CD4-positive, CD25-positive, alpha-beta regulatory T cell (primary cell): ENCODE data around the gene OR52R1. TPM values are rescaled to one million over a fixed set of nuclear protein-coding genes. Genes with fewer than 3 reads are reported as not detected.

Source experiments
- ATAC-seq, 2 donors: fragments of 150-1000 bp; cut with Tn5 transposase; one replicate each; pipeline ENCODE4 v1.10.0; 2021; ENCODE audit warnings: low read depth in 2 of 2, moderate number of reproducible peaks in 2 of 2, moderate library complexity in 1 of 2
- DNase-seq, 3 donors: peaks; one replicate each; pipeline versions ENCODE4 v3.0.0 to v3.0.0-alpha.2; 2012 to 2022; ENCODE audit warnings: mixed read lengths in 1 of 3
- H3K27ac ChIP-seq: one replicate; pipeline ENCODE4 v1.7.0; 2013; ENCODE audit warnings: mild to moderate bottlenecking, low read length; ENCODE audit not compliant: insufficient read depth, poor library complexity, severe bottlenecking
- H3K27me3 ChIP-seq: one replicate; pipeline ENCODE4 v1.7.0; 2013; ENCODE audit warnings: low read length; ENCODE audit not compliant: control insufficient read depth, insufficient read depth
- H3K36me3 ChIP-seq: one replicate; pipeline ENCODE4 v1.7.0; 2013; ENCODE audit warnings: mild to moderate bottlenecking, low read length, moderate library complexity; ENCODE audit not compliant: control insufficient read depth, insufficient read depth
- H3K4me1 ChIP-seq: 2 replicates; pipeline ENCODE4 v1.7.0; 2013; ENCODE audit warnings: mild to moderate bottlenecking, low read length; ENCODE audit not compliant: insufficient read depth, control insufficient read depth, poor library complexity, severe bottlenecking
- H3K4me3 ChIP-seq: one replicate; pipeline ENCODE4 v1.7.0; 2013; ENCODE audit warnings: low read depth, mild to moderate bottlenecking, low read length, moderate library complexity
- H3K9me3 ChIP-seq, 2 experiments: 1 replicate in 1 of 2; 2 replicates in 1 of 2; pipeline ENCODE4 v1.7.0; 2013; ENCODE audit warnings: low read length in 2 of 2, mild to moderate bottlenecking in 1 of 2, moderate library complexity in 1 of 2; ENCODE audit not compliant: control insufficient read depth in 2 of 2
- H3K27ac Mint-ChIP-seq, 3 donors: one replicate each; pipeline ENCODE4 v1.8.0; 2020 to 2022; ENCODE audit warnings: mild to moderate bottlenecking in 3 of 3, mixed read lengths in 3 of 3, moderate library complexity in 2 of 3
- H3K27me3 Mint-ChIP-seq: one replicate; pipeline ENCODE4 v1.8.0; 2022; ENCODE audit warnings: mild to moderate bottlenecking, mixed read lengths
- H3K36me3 Mint-ChIP-seq: one replicate; pipeline ENCODE4 v1.8.0; 2020; ENCODE audit warnings: mixed read lengths
- H3K4me1 Mint-ChIP-seq, 4 donors: one replicate each; pipeline ENCODE4 v1.8.0; 2020 to 2022; ENCODE audit warnings: mixed read lengths in 4 of 4, mild to moderate bottlenecking in 1 of 4
- H3K4me3 Mint-ChIP-seq, 4 donors: one replicate each; pipeline ENCODE4 v1.8.0; 2020 to 2022; ENCODE audit warnings: mild to moderate bottlenecking in 4 of 4, mixed read lengths in 4 of 4, moderate library complexity in 3 of 4
- H3K9me3 Mint-ChIP-seq, 7 donors: one replicate each; pipeline ENCODE4 v1.8.0; 2020 to 2022; ENCODE audit warnings: mixed read lengths in 7 of 7, mild to moderate bottlenecking in 3 of 7, moderate library complexity in 2 of 7
- polyA plus RNA-seq, 4 donors: library from polyadenylated mRNA; unstranded; fragments of 300-500 nt; fragmentation: Illumina TruSeq; gene quantifications; one replicate each; pipeline ENCODE4 v1.2.3, GENCODE V29; 2021
- total RNA-seq: library from RNA; stranded (reverse); gene quantifications from one replicate; pipeline ENCODE4 v1.2.3, GENCODE V29; 2022

Gene OR52R1
- total RNA-seq: not detected
- polyA plus RNA-seq: not detected

GRCh38 chr11:4804280-4804679 is at the start of gene OR52R1:
TSS of gene OR52R1 (minus strand) at chr11:4804380. CDS start at chr11:4804380, 0 bp downstream.
- Histone ChIP-seq H3K4me1 (no peaks in the 10 kb centered on the region), H3K27me3 (no peaks in the 10 kb centered on the region), H3K4me3 (no peak within 1 kb of the TSS), H3K9me3 (no peaks in the 10 kb centered on the region), H3K36me3 (no peaks in the 10 kb centered on the region), H3K27ac (no peak within 1 kb of the TSS)
- Mint-ChIP-seq H3K4me3 (no peak within 1 kb of the TSS), H3K9me3 (peaks cover 0 to 4% (median 0%) of the 10 kb centered on the region in 7 donors), H3K27ac (no peak within 1 kb of the TSS), H3K36me3 (no peaks in the 10 kb centered on the region), H3K27me3 (no peaks in the 10 kb centered on the region), H3K4me1 (no peaks in the 10 kb centered on the region)
- no peak for DNase-seq
- ATAC-seq: no peak

GRCh38 chr11:4851033-4851432 is 46.9 kb upstream of the OR52R1 start:
- no peak overlapping the region for H3K27ac Mint-ChIP-seq
- DNase-seq (no peak), ATAC-seq (no peak)
- Histone ChIP-seq H3K27me3 (no peaks in the 10 kb centered on the region), H3K27ac (no peak overlapping the region), H3K9me3 (no peaks in the 10 kb centered on the region), H3K36me3 (no peaks in the 10 kb centered on the region), H3K4me1 (no peaks in the 10 kb centered on the region), H3K4me3 (no peak overlapping the region)
- H3K4me3 Mint-ChIP-seq: no peak overlapping the region
- H3K36me3 Mint-ChIP-seq: no peaks in the 10 kb centered on the region
- H3K27me3 Mint-ChIP-seq: peaks cover 2% of the 10 kb centered on the region
- H3K4me1 Mint-ChIP-seq: no peaks in the 10 kb centered on the region
- H3K9me3 Mint-ChIP-seq: peaks cover 0 to 9% (median 1%) of the 10 kb centered on the region in 7 donors

- no peak within 1 kb of the TSS for H3K27ac ChIP-seq
- no peaks in the 10 kb centered on the region for H3K4me1 ChIP-seq
- H3K4me3 ChIP-seq: no peak within 1 kb of the TSS
- H3K9me3 ChIP-seq: no peaks in the 10 kb centered on the region
- no peaks in the 10 kb centered on the region for H3K36me3 Mint-ChIP-seq
- H3K27me3 ChIP-seq: no peaks in the 10 kb centered on the region
- H3K27me3 Mint-ChIP-seq: peaks cover 4% of the 10 kb centered on the region
- DNase-seq: no peak
- no peak for ATAC-seq
- H3K27ac Mint-ChIP-seq: no peak within 1 kb of the TSS
- H3K4me3 Mint-ChIP-seq: no peak within 1 kb of the TSS
- H3K4me1 Mint-ChIP-seq: no peaks in the 10 kb centered on the region
- peaks cover 0 to 5% (median 0%) of the 10 kb centered on the region in 7 donors for H3K9me3 Mint-ChIP-seq
- H3K36me3 ChIP-seq: no peaks in the 10 kb centered on the region
Measured at GRCh38 chr11:4848908-4849532, 44.8 kb upstream of the OR52R1 start, which contains the start of gene OR51S1. TSS of gene OR51S1 (minus strand) at chr11:4849208. CDS start at chr11:4849208, 0 bp downstream.

- no peak overlapping the region for H3K4me3 Mint-ChIP-seq
- Histone ChIP-seq H3K27ac (no peak overlapping the region), H3K4me1 (no peaks in the 10 kb centered on the region), H3K9me3 (no peaks in the 10 kb centered on the region), H3K27me3 (no peaks in the 10 kb centered on the region), H3K4me3 (no peak overlapping the region), H3K36me3 (no peaks in the 10 kb centered on the region)
- peaks cover 0 to 5% (median 0%) of the 10 kb centered on the region in 7 donors for H3K9me3 Mint-ChIP-seq
- H3K4me1 Mint-ChIP-seq: no peaks in the 10 kb centered on the region
- no peak for DNase-seq
- ATAC-seq: no peak
- peaks cover 4% of the 10 kb centered on the region for H3K27me3 Mint-ChIP-seq
- H3K36me3 Mint-ChIP-seq: no peaks in the 10 kb centered on the region
- no peak overlapping the region for H3K27ac Mint-ChIP-seq
Measured at GRCh38 chr11:4839851-4840549, 35.8 kb upstream of the OR52R1 start.

- DNase-seq (no peak), ATAC-seq (no peak)
- H3K36me3 Mint-ChIP-seq: no peaks in the 10 kb centered on the region
- Histone ChIP-seq H3K27me3 (no peaks in the 10 kb centered on the region), H3K27ac (no peak overlapping the region), H3K4me3 (no peak overlapping the region), H3K4me1 (no peaks in the 10 kb centered on the region), H3K36me3 (no peaks in the 10 kb centered on the region), H3K9me3 (no peaks in the 10 kb centered on the region)
- H3K4me1 Mint-ChIP-seq: no peaks in the 10 kb centered on the region
- H3K27ac Mint-ChIP-seq: no peak overlapping the region
- H3K4me3 Mint-ChIP-seq: no peak overlapping the region
- H3K9me3 Mint-ChIP-seq: peaks cover 0 to 2% (median 0%) of the 10 kb centered on the region in 7 donors
- H3K27me3 Mint-ChIP-seq: no peaks in the 10 kb centered on the region
Measured at GRCh38 chr11:4830909-4831308, 26.7 kb upstream of the OR52R1 start.

GRCh38 chr11:4830346-4830745 is 26.2 kb upstream of the OR52R1 start:
- no peak overlapping the region for H3K27ac ChIP-seq
- H3K36me3 Mint-ChIP-seq: no peaks in the 10 kb centered on the region
- DNase-seq (no peak), ATAC-seq (no peak)
- no peak overlapping the region for H3K27ac Mint-ChIP-seq
- no peaks in the 10 kb centered on the region for H3K4me1 Mint-ChIP-seq
- no peak overlapping the region for H3K4me3 Mint-ChIP-seq
- H3K27me3 ChIP-seq: no peaks in the 10 kb centered on the region
- H3K9me3 ChIP-seq: no peaks in the 10 kb centered on the region
- H3K4me1 ChIP-seq: no peaks in the 10 kb centered on the region
- H3K36me3 ChIP-seq: no peaks in the 10 kb centered on the region
- H3K27me3 Mint-ChIP-seq: no peaks in the 10 kb centered on the region
- H3K4me3 ChIP-seq: no peak overlapping the region
- peaks cover 0 to 4% (median 0%) of the 10 kb centered on the region in 7 donors for H3K9me3 Mint-ChIP-seq

GRCh38 chr11:4826425-4826824 is 22.2 kb upstream of the OR52R1 start:
- no peaks in the 10 kb centered on the region for H3K36me3 Mint-ChIP-seq
- H3K27me3 Mint-ChIP-seq: no peaks in the 10 kb centered on the region
- peaks cover 0 to 3% (median 0%) of the 10 kb centered on the region in 7 donors for H3K9me3 Mint-ChIP-seq
- no peak overlapping the region for H3K27ac ChIP-seq
- no peak overlapping the region for H3K4me3 ChIP-seq
- no peak overlapping the region for H3K27ac Mint-ChIP-seq
- DNase-seq (no peak), ATAC-seq (no peak)
- H3K9me3 ChIP-seq: no peaks in the 10 kb centered on the region
- no peaks in the 10 kb centered on the region for H3K27me3 ChIP-seq
- H3K4me1 Mint-ChIP-seq: no peaks in the 10 kb centered on the region
- H3K4me3 Mint-ChIP-seq: no peak overlapping the region
- no peaks in the 10 kb centered on the region for H3K4me1 ChIP-seq
- no peaks in the 10 kb centered on the region for H3K36me3 ChIP-seq

GRCh38 chr11:4825132-4825531 is 21.0 kb upstream of the OR52R1 start:
- no peak overlapping the region for H3K27ac Mint-ChIP-seq
- Histone ChIP-seq H3K27ac (no peak overlapping the region), H3K36me3 (no peaks in the 10 kb centered on the region), H3K27me3 (no peaks in the 10 kb centered on the region), H3K4me1 (no peaks in the 10 kb centered on the region), H3K4me3 (no peak overlapping the region), H3K9me3 (no peaks in the 10 kb centered on the region)
- H3K9me3 Mint-ChIP-seq: peaks cover 0 to 3% (median 0%) of the 10 kb centered on the region in 7 donors
- DNase-seq (no peak), ATAC-seq (no peak)
- no peaks in the 10 kb centered on the region for H3K4me1 Mint-ChIP-seq
- no peaks in the 10 kb centered on the region for H3K27me3 Mint-ChIP-seq
- no peaks in the 10 kb centered on the region for H3K36me3 Mint-ChIP-seq
- no peak overlapping the region for H3K4me3 Mint-ChIP-seq
